GM19351 (cell line): ENCODE measurements around the gene DACT1.

Experiments used
- ATAC-seq: cut with Tn5 transposase; IDR thresholded peaks from one replicate; pipeline ENCODE4 v1.9.1; 2021; ENCODE audit warnings: mild to moderate bottlenecking, moderate library complexity; ENCODE audit not compliant: unreplicated experiment

DACT1 gene

GRCh38 chr14:58663494-58664111, 25.8 kb downstream of the DACT1 start:
- ATAC-seq, result no peak

GRCh38 chr14:58665773-58666500, 28.2 kb downstream of the DACT1 start:
- ATAC-seq, result no peak

DNA sequence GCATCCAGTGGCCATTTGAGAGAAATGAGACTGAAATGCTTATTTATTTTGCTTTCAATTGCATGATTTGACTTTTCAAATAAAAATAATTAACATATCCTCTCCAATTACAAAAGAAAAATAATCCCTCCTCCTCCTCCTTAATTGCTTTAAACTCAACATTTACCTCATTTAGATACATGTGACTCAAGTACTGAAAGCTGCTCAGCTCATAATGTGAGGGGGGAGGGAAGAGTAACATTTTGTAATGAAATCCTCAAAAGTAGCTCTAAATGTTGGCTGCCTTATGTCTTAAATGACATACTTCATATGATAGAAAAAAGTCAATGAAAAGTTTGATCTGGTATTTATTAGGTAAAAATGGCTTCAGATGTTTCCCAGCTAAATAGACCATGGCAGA, 29.0 kb downstream of the DACT1 start:
- no peak for ATAC-seq

DNA sequence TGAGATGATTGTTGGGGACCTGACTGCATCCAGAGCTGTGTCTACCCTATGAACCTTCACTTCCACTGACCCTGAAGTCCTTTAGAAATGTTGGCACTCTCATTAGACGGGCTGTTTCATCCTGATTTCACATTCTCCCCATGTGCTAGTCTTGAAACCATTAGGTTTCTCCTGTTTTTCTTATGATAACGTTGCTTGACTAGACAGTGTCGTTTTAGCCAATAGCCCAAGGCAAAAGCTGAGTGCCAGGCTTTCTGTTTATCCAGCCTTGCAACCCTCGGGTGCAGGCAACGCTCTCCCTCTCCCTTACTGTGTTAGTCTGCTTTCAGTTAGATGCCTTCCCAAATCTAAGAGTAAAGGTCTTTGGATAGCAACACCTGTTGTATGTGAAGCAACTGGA, 30.1 kb downstream of the DACT1 start:
- ATAC-seq, result no peak

- ATAC-seq, result no peak
These were observed 31.2 kb downstream of the DACT1 start for GRCh38 chr14:58668848-58669480.

- no peak for ATAC-seq
These were observed 31.9 kb downstream of the DACT1 start for GRCh38 chr14:58669556-58670200.

DNA sequence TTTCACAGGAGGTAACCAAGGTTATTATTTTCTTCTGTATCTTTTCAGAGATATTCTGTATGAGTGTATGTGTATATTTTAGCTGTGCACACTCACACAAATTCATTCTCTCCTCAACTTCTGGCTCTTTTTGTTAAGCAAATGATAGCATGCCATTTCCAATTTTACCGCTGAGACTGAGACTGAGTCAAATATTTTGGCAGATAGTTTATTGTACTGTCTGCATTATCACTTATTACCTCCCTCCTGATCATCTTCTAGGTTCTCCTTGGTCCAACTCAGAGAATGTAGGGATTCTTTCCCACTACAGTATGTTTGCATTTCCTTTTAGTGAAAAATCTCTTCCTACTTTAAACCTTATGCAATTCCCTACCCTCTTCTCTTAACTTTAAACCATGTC, 33.3 kb downstream of the DACT1 start:
- ATAC-seq, result no peak

- no peak for ATAC-seq
These were observed 33.7 kb downstream of the DACT1 start for GRCh38 chr14:58671436-58671835.

DNA sequence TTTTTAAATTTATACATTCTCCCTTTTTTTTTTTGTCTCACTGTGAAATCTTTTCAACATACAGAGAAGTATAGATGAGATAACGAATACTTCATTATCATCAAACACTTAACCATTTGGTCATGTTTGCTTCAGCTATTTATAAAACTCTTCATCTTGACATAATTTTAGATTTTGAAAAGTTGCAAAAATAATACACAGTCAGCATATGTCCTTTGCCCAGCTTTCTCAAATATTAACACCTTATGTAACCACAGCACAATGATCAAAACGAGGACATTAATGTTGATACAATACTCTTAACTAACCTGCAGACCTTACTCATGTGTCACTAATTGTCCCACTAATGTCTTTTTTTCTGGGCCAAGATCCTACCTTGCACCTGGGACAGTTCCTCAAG, 36.0 kb downstream of the DACT1 start:
- no peak for ATAC-seq

- ATAC-seq, result no peak
These were observed 39.2 kb downstream of the DACT1 start for GRCh38 chr14:58677001-58677400.

DNA sequence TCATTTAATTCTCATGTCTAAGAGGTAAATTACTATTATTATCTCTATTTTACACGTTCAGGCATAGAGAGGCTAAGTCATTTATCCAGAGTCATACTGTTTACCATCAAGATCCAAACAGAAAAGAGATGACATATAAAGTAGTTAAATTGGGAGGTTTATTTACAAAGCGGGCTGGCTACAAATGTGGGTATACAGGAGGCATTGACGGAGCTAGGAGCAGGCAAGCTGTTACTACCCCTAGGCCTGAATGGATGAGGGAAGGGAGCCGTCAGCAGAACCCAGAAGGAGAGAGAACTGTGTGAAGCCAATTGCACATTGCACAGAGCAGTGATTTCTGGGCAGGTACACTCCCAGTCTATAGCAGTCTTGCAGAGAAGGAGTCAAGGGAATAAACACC, 39.8 kb downstream of the DACT1 start:
- no peak for ATAC-seq

DNA sequence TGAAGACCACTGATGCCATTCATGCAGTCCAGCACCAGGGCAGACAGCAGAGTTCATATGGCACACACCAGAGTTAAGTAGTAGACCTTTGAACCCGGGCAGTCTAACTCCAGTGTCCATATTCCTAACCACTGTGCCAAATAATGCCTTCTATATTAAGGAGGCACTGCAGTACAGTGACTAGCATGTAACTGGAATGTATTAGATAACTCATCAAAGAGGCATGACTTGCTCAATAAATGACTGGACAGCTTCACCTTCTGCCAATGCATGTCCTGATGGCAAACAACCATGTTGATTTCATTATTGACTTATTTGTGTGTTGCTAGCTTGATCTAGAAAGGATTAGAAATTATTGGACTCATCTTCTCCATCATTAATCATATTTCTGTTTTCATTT, 40.2 kb downstream of the DACT1 start:
- no peak for ATAC-seq

DNA sequence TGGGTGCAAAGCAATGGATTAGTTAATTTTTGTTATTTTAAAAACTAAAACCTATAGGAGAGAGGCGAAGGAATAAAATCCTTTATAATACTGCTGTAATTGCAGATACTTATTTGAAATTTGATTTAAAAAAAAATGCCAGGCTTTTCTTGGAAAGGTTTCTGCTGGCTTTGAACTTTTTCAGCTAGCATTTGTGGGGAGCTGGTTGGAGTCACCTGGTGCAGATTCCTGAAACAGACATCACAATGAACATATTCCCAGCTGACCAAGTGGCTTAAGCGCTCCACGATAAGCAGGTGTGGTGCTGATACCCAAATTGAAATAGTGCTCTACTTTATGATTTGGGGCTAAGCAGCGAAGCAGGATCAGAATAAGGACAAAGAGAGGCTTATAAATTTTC, 42.9 kb downstream of the DACT1 start:
- no peak for ATAC-seq

DNA sequence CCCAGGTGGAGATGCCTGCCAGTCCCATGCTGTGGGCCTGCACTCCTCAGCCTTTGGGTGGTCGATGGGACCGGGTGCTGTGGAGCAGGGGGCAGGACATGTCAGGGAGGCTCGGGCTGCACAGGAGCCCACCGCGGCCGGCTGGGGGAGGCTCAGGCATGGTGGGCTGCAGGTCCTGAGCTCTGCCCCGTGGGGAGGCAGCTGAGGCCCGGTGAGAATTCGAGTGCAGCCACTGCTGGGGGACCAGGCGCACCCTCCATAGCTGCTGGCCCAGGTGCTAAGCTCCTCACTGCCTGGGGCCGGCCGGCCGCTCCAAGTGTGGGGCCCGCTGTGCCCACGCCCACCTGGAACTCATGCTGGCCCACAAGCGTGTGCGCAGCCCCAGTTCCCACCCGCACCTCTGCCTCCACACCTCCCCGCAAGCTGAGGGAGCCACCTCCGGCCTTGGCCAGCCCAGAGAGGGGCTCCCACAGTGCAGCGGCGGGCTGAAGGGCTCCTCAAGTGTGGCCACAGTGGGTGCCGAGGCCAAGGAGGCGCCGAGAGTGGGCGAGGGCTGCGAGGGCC, 49.6 kb downstream of the DACT1 start:
- no peak for ATAC-seq

GRCh38 chr14:58690801-58691516, 53.2 kb downstream of the DACT1 start:
- no peak for ATAC-seq

GRCh38 chr14:58693048-58693447, 55.3 kb downstream of the DACT1 start:
- ATAC-seq, result no peak

GRCh38 chr14:58695514-58695913, 57.8 kb downstream of the DACT1 start:
- no peak for ATAC-seq

DNA sequence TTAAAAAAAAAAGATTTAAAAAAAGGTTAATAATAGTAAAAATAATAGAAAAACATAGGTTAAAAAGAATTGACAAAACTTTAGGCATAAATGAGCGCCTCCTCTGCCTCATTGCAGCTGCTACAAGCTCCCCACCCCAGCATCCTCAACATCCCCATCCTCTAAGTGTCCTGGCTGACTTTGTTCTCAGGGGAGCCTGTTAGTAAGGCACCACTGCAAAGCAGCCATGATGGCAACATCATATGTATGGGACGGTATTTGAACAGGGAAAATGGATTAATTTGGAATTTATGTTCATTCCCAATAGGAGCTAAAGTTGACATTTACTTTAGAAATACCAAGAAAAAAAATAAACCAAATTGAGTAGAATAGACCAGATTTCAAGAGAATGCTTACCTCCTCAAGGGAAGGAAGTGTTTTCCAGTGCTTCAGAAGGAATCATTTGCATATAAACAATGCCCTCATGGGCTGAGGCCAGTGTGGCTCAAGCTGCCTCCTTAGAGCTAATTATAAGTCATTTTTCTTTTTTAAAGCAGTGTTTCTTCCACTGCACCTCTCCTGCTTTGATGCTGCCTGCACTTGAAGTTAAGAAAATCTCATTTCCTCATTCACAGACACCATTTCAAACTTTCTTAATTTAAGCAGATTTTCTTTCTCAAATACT, 59.6 kb downstream of the DACT1 start:
- no peak for ATAC-seq
